ENCODE data around the gene GSTM3. TPM values are rescaled to one million over a fixed set of nuclear protein-coding genes. Genes with fewer than 3 reads are reported as not detected.

Gene GSTM3
- total and polyA plus RNA-seq, 9 of the 15 experiments (the other 6 are each of a cell fraction or from before 2014, with no cell fraction given): 3.9 to 24.5 (median 9.4) TPM

DNA sequence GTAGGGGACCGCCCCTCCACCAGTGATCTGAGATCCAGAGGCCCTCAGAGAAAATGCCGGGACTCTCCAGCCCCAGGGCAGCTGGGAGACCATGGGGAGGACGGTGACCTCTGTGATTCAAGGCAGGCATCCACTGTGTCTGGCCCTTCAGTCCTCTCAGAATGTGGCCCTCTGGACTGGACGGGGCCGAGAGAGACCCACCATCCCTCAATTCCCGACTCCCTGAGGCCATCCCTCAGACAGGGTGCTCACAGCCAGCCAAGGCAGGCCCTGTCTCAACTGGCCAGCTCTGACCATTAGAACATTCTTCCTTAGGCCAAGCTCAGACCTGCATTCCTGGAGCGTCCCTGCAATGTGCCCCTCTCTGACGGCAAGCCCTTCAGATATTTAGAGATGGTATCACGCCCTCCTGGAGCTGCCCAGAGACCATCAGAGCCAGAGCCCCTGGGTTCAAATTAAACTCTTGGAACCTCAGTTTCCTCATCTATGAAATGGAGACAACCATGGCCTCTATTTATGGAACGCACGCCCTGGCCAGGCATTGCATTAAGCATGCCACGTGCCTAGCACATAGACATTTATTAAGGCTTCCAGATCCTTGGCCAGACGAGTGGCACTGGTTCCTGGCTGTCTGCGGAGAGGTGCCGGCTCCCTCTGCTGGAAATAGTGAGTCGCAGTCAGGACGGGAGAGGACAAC, 32.5 kb upstream of the GSTM3 start (continued):
- TF ChIP-seq HMGN3 (IDR thresholded peaks at IDR 0.05; ENCODE audit: borderline replicate concordance, extremely low read depth, insufficient read length, low read depth, low read length) (no peak), FUS (optimal IDR thresholded peaks at IDR 0.05; ENCODE audit: low read depth, low read length) (no peak), ZFX (CRISPR knock-in tag; IDR thresholded peaks at IDR 0.05) (no peak), PCBP2 (IDR thresholded peaks at IDR 0.05; ENCODE audit: low read depth, low read length, poor library complexity, severe bottlenecking) (no peak), SAP30 (IDR thresholded peaks at IDR 0.05; ENCODE audit: borderline replicate concordance, insufficient read depth, low read depth, low read length, poor library complexity, severe bottlenecking) (no peak), HNRNPK (IDR thresholded peaks at IDR 0.05; ENCODE audit: low read depth, low read length, poor library complexity, severe bottlenecking) (no peak), ZNF165 (CRISPR knock-in tag; IDR thresholded peaks at IDR 0.05; ENCODE audit: borderline replicate concordance) (peak; percentile 24; the same call in 1 of the 2 replicates), POU5F1 (IDR thresholded peaks at IDR 0.05; ENCODE audit: borderline replicate concordance, low read depth, low read length, partially characterized antibody) (no peak), MECOM (CRISPR knock-in tag; IDR thresholded peaks at IDR 0.05) (no peak), ZNF384 (IDR thresholded peaks at IDR 0.05; ENCODE audit: low read depth, low read length) (no peak), TAF1 (IDR thresholded peaks at IDR 0.05; ENCODE audit: control insufficient read depth, extremely low read depth, insufficient read depth, low read length, severe bottlenecking) (no peak), RAD21 (CRISPR knock-in tag; conservative IDR thresholded peaks at IDR 0.05 in 1 of 2, IDR thresholded peaks at IDR 0.05 in 1 of 2) (peak; percentile 100), KAT8 (IDR thresholded peaks at IDR 0.05; ENCODE audit: low read depth) (no peak), ZNF699 (CRISPR knock-in tag; IDR thresholded peaks at IDR 0.05; ENCODE audit: insufficient replicate concordance) (no peak)
- TF ChIP-seq, protein P1, sequence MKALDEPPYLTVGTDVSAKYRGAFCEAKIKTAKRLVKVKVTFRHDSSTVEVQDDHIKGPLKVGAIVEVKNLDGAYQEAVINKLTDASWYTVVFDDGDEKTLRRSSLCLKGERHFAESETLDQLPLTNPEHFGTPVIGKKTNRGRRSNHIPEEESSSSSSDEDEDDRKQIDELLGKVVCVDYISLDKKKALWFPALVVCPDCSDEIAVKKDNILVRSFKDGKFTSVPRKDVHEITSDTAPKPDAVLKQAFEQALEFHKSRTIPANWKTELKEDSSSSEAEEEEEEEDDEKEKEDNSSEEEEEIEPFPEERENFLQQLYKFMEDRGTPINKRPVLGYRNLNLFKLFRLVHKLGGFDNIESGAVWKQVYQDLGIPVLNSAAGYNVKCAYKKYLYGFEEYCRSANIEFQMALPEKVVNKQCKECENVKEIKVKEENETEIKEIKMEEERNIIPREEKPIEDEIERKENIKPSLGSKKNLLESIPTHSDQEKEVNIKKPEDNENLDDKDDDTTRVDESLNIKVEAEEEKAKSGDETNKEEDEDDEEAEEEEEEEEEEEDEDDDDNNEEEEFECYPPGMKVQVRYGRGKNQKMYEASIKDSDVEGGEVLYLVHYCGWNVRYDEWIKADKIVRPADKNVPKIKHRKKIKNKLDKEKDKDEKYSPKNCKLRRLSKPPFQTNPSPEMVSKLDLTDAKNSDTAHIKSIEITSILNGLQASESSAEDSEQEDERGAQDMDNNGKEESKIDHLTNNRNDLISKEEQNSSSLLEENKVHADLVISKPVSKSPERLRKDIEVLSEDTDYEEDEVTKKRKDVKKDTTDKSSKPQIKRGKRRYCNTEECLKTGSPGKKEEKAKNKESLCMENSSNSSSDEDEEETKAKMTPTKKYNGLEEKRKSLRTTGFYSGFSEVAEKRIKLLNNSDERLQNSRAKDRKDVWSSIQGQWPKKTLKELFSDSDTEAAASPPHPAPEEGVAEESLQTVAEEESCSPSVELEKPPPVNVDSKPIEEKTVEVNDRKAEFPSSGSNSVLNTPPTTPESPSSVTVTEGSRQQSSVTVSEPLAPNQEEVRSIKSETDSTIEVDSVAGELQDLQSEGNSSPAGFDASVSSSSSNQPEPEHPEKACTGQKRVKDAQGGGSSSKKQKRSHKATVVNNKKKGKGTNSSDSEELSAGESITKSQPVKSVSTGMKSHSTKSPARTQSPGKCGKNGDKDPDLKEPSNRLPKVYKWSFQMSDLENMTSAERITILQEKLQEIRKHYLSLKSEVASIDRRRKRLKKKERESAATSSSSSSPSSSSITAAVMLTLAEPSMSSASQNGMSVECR (CRISPR knock-in tag; IDR thresholded peaks at IDR 0.05): no peak
- TF ChIP-seq, protein P2, sequence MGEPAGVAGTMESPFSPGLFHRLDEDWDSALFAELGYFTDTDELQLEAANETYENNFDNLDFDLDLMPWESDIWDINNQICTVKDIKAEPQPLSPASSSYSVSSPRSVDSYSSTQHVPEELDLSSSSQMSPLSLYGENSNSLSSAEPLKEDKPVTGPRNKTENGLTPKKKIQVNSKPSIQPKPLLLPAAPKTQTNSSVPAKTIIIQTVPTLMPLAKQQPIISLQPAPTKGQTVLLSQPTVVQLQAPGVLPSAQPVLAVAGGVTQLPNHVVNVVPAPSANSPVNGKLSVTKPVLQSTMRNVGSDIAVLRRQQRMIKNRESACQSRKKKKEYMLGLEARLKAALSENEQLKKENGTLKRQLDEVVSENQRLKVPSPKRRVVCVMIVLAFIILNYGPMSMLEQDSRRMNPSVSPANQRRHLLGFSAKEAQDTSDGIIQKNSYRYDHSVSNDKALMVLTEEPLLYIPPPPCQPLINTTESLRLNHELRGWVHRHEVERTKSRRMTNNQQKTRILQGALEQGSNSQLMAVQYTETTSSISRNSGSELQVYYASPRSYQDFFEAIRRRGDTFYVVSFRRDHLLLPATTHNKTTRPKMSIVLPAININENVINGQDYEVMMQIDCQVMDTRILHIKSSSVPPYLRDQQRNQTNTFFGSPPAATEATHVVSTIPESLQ (CRISPR knock-in tag; IDR thresholded peaks at IDR 0.05): no peak
- TF ChIP-seq, protein P3, sequence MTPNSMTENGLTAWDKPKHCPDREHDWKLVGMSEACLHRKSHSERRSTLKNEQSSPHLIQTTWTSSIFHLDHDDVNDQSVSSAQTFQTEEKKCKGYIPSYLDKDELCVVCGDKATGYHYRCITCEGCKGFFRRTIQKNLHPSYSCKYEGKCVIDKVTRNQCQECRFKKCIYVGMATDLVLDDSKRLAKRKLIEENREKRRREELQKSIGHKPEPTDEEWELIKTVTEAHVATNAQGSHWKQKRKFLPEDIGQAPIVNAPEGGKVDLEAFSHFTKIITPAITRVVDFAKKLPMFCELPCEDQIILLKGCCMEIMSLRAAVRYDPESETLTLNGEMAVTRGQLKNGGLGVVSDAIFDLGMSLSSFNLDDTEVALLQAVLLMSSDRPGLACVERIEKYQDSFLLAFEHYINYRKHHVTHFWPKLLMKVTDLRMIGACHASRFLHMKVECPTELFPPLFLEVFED (CRISPR knock-in tag; conservative IDR thresholded peaks at IDR 0.05): 0 out of 2 replicates have a peak, but pooled peaks have one; percentile 16
